GM23338 (cell line): ENCODE measurements around the gene PLBD2. TPM values are rescaled to one million over a fixed set of nuclear protein-coding genes. Genes with fewer than 3 reads are reported as not detected.

Experiments
- ATAC-seq: fragments of 200-7000 bp; cut with Tn5 transposase; 3 replicates; pipeline ENCODE4 v1.9.1; 2020
- DNase-seq: peaks from one replicate; pipeline ENCODE4 v3.0.0-alpha.2; 2015; ENCODE audit warnings: low spot score
- H2AFZ ChIP-seq: fragments of 200-600 bp; sonication (generic); 2 replicates; pipeline ENCODE4 v1.8.0; 2016; ENCODE audit warnings: antibody characterized with exemption, mild to moderate bottlenecking, moderate library complexity
- H3F3A ChIP-seq: fragments of 200-600 bp; sonication (generic); replicated peaks from 2 replicates; pipeline ENCODE4 v1.8.0; 2017; ENCODE audit warnings: antibody characterized with exemption, mixed run types, low read depth
- H3K27ac ChIP-seq: fragments of 200-600 bp; sonication (generic); 2 replicates; pipeline ENCODE4 v1.6.1; 2016; ENCODE audit warnings: low read depth
- H3K27me3 ChIP-seq: fragments of 200-600 bp; sonication (generic); 2 replicates; pipeline ENCODE4 v1.8.0; 2016; ENCODE audit warnings: mild to moderate bottlenecking, mixed run types, moderate library complexity; ENCODE audit not compliant: insufficient read depth
- H3K36me3 ChIP-seq: fragments of 200-600 bp; sonication (generic); 2 replicates; pipeline ENCODE4 v1.8.0; 2016; ENCODE audit warnings: mild to moderate bottlenecking; ENCODE audit not compliant: insufficient read depth
- H3K4me1 ChIP-seq: fragments of 200-600 bp; sonication (generic); 2 replicates; pipeline ENCODE4 v1.8.0; 2016; ENCODE audit warnings: mild to moderate bottlenecking, moderate library complexity; ENCODE audit not compliant: insufficient read depth
- H3K4me2 ChIP-seq: fragments of 200-600 bp; sonication (generic); 2 replicates; pipeline ENCODE4 v1.7.1; 2017; ENCODE audit warnings: mixed run types
- H3K4me3 ChIP-seq: fragments of 200-600 bp; sonication (generic); 2 replicates; pipeline ENCODE4 v1.6.1; 2016; ENCODE audit warnings: mixed run types
- H3K79me2 ChIP-seq: fragments of 200-600 bp; sonication (generic); replicated peaks from 2 replicates; pipeline ENCODE4 v1.8.0; 2017; ENCODE audit warnings: mild to moderate bottlenecking; ENCODE audit not compliant: insufficient read depth
- H3K9me2 ChIP-seq: fragments of 200-600 bp; sonication (generic); 2 replicates; pipeline ENCODE4 v1.8.0; 2017; ENCODE audit not compliant: insufficient read depth
- H4K20me1 ChIP-seq: fragments of 200-600 bp; sonication (generic); replicated peaks from 2 replicates; pipeline ENCODE4 v1.8.0; 2017; ENCODE audit warnings: mild to moderate bottlenecking; ENCODE audit not compliant: insufficient read depth
- H3K27ac Mint-ChIP-seq: 2 replicates; pipeline ENCODE4 v1.8.0; 2020; ENCODE audit warnings: inconsistent platforms, mild to moderate bottlenecking, moderate library complexity, mixed read lengths
- H3K27me3 Mint-ChIP-seq: 3 replicates; pipeline ENCODE4 v1.8.0; 2022; ENCODE audit warnings: low read depth, mild to moderate bottlenecking, moderate library complexity, mixed read lengths, inconsistent platforms; ENCODE audit not compliant: insufficient read depth, poor library complexity
- H3K36me3 Mint-ChIP-seq: 3 replicates; pipeline ENCODE4 v1.8.0; 2021; ENCODE audit warnings: low read depth, mild to moderate bottlenecking, inconsistent platforms, moderate library complexity, mixed read lengths
- H3K4me1 Mint-ChIP-seq: 3 replicates; pipeline ENCODE4 v1.8.0; 2020; ENCODE audit warnings: mild to moderate bottlenecking, inconsistent platforms, mixed read lengths
- H3K4me3 Mint-ChIP-seq: 3 replicates; pipeline ENCODE4 v1.8.0; 2021; ENCODE audit warnings: moderate library complexity, mild to moderate bottlenecking, inconsistent platforms, mixed read lengths
- H3K9me3 Mint-ChIP-seq: 3 replicates; pipeline ENCODE4 v1.8.0; 2020; ENCODE audit warnings: moderate library complexity, mild to moderate bottlenecking, inconsistent platforms, mixed read lengths
- CTCF ChIP-seq, 2 experiments: fragments of 200-600 bp in 1 of 2; sonication (generic) in 1 of 2; conservative IDR thresholded peaks; 2 replicates each; pipeline versions ENCODE4 v1.5.1 to v1.6.1; 2016 to 2017; ENCODE audit warnings: antibody characterized with exemption in 2 of 2, low read depth in 2 of 2, mild to moderate bottlenecking in 2 of 2, moderate library complexity in 1 of 2
- JUNB ChIP-seq: IDR thresholded peaks from one replicate; pipeline ENCODE4 v1.6.1; 2016; ENCODE audit warnings: antibody characterized with exemption; ENCODE audit not compliant: unreplicated experiment
- POLR2AphosphoS5 ChIP-seq: IDR thresholded peaks from 2 replicates; pipeline ENCODE4 v1.6.1; 2016; ENCODE audit warnings: antibody characterized with exemption, low read depth
- ZNF114 ChIP-seq: fragments of 250-450 bp; sonication (Bioruptor Pico); IDR thresholded peaks from 2 replicates; pipeline ENCODE4 v1.5.0; 2020; ENCODE audit warnings: mild to moderate bottlenecking, moderate library complexity
- ZNF331 ChIP-seq: fragments of 250-450 bp; sonication (Bioruptor Pico); IDR thresholded peaks from 2 replicates; pipeline ENCODE4 v1.5.0; 2020; ENCODE audit warnings: low read depth, mild to moderate bottlenecking, moderate library complexity
- ZNF462 ChIP-seq: fragments of 250-450 bp; sonication (Bioruptor Pico); IDR thresholded peaks from 2 replicates; pipeline ENCODE4 v1.5.0; 2020; ENCODE audit warnings: mild to moderate bottlenecking, moderate library complexity
- polyA plus RNA-seq: library from polyadenylated mRNA; unstranded; fragments of >200 nt; fragmentation: Nextera tagmentation; extraction: Ambion mirVana; gene quantifications from 2 replicates; pipeline ENCODE4 v1.2.1, GENCODE V29; 2016
- total RNA-seq: library from RNA; depleted of rRNA; stranded (reverse); fragments of >200 nt; shearing (Covaris generic); gene quantifications from 2 replicates; pipeline ENCODE4 v1.2.3, GENCODE V29; 2014

The PLBD2 gene
- total and polyA plus RNA-seq, 2 experiments from 2014 or later: 10.2 to 37.1 TPM

- H3K4me2 ChIP-seq: no peak overlapping the region
- H3K27ac ChIP-seq: no peak overlapping the region
- no peaks in the 10 kb centered on the region for H3K4me1 ChIP-seq
- H3K9me2 ChIP-seq: no peaks in the 10 kb centered on the region
- H4K20me1 ChIP-seq: no peaks in the 10 kb centered on the region
- TF ChIP-seq POLR2AphosphoS5: no peak
- TF ChIP-seq ZNF331 (CRISPR knock-in tag): no peak
- TF ChIP-seq JUNB: no peak
- TF ChIP-seq ZNF114: no peak
- peak; percentile 78 to 97 for TF ChIP-seq CTCF (conservative IDR thresholded peaks at IDR 0.05; ENCODE audit: low read depth in 2 of 2)
- TF ChIP-seq ZNF462 (CRISPR knock-in tag): no peak
- H3K9me3 Mint-ChIP-seq: no peaks in the 10 kb centered on the region
- no peaks in the 10 kb centered on the region for H3K36me3 ChIP-seq
- H3K27ac Mint-ChIP-seq: no peak overlapping the region
- no peaks in the 10 kb centered on the region for H3F3A ChIP-seq
- ATAC-seq (peak; percentile 97), DNase-seq (peak; percentile 95)
- no peaks in the 10 kb centered on the region for H3K36me3 Mint-ChIP-seq
- 0 out of 3 replicates have a peak, but pooled peaks cover 3% of the 10 kb centered on the region for H3K4me1 Mint-ChIP-seq
- no peaks in the 10 kb centered on the region for H3K27me3 Mint-ChIP-seq
- H3K4me3 ChIP-seq: no peak overlapping the region
- no peaks in the 10 kb centered on the region for H3K79me2 ChIP-seq
- no peak overlapping the region for H3K4me3 Mint-ChIP-seq
- no peaks in the 10 kb centered on the region for H3K27me3 ChIP-seq
- peak overlapping the region; percentile 86; the same call in 1 of the 2 replicates for H2AFZ ChIP-seq
Measured at GRCh38 chr12:113439606-113440030, 81.2 kb downstream of the PLBD2 start.
